ENCODE measurements around the gene FBN1. TPM values are rescaled to one million over a fixed set of nuclear protein-coding genes. Genes with fewer than 3 reads are reported as not detected.
A peak's percentile ranks its signal among the peaks of the same experiment; 100 is the strongest.

Gene FBN1
- total and polyA plus RNA-seq, 10 of the 15 experiments (the other 5 are each of a cell fraction or from before 2014, with no cell fraction given), result 2.2 to 15.3 (median 7.0) TPM

DNA sequence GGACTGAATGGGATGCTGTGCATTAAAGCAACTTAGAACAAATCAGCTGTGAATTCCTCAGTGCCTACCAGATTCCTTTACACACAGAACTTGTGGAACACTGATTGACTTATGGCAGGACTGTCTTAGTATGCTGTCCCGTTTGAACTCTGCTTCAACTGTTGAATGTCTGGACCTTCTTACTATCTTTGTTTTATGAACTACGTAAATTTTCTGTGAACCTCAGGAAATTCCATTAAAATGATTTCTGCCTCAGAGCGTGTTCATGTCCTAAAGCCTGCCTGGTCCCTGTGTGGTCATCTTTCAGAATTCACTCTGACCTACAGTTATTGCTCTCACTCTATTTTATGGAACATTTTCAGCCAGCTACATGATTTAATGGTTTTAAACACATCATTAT, 29.4 kb upstream of the FBN1 start:
- Histone ChIP-seq H3K9me3 (replicated peaks; ENCODE audit: control insufficient read depth, insufficient read depth, low read length) (no peaks in the 10 kb centered on the region; the same call in 2 of the 3 replicates), H3K79me2 (ENCODE audit: control insufficient read depth, insufficient read depth, low read length) (no peaks in the 10 kb centered on the region), H3K4me1 (ENCODE audit: control insufficient read depth, insufficient read depth, low read length) (no peaks in the 10 kb centered on the region), H3K27me3 (replicated peaks in 1 of 2; ENCODE audit: control insufficient read depth in 2 of 2, insufficient read depth in 2 of 2, low read length in 1 of 2) (no peaks in the 10 kb centered on the region), H3K4me2 (ENCODE audit: control insufficient read depth, insufficient read depth) (no peak overlapping the region), H2AFZ (ENCODE audit: control insufficient read depth, low read depth, low read length) (no peak overlapping the region), H3K27ac (ENCODE audit: control insufficient read depth, insufficient read depth) (no peak overlapping the region), H3K4me3 (no peak overlapping the region), H3K9ac (ENCODE audit: control insufficient read depth, insufficient read depth, low read length) (no peak overlapping the region), H3K36me3 (ENCODE audit: control insufficient read depth in 2 of 2, insufficient read depth in 2 of 2, low read length in 1 of 2) (no peaks in the 10 kb centered on the region), H4K20me1 (ENCODE audit: control insufficient read depth, insufficient read depth) (no peaks in the 10 kb centered on the region)
- POLR2A ChIA-PET, result no interaction called here
- in situ Hi-C loops (cut with MboI) (no loop called here), intact Hi-C loops (cut with micrococcal nuclease; ENCODE audit: unreplicated experiment) (no loop called here)
- 52% methylated on average over 3 of the region's 3 CpGs for WGBS (ENCODE audit: insufficient coverage, insufficient replicate concordance, low lambda C conversion rate, missing lambda C conversion rate)
- RAD21 ChIA-PET (ENCODE audit: unreplicated experiment), result no interaction called here
- FAIRE-seq (no peak), ATAC-seq (no peak), DNase-seq (ENCODE audit: low read depth, low spot score) (no peak)
- SMC1A ChIA-PET (ENCODE audit: uncharacterized antibody, unreplicated experiment), result no interaction called here
- BruUV-seq (replicated peaks), result no TSS peak
- TF ChIP-seq, protein P1, sequence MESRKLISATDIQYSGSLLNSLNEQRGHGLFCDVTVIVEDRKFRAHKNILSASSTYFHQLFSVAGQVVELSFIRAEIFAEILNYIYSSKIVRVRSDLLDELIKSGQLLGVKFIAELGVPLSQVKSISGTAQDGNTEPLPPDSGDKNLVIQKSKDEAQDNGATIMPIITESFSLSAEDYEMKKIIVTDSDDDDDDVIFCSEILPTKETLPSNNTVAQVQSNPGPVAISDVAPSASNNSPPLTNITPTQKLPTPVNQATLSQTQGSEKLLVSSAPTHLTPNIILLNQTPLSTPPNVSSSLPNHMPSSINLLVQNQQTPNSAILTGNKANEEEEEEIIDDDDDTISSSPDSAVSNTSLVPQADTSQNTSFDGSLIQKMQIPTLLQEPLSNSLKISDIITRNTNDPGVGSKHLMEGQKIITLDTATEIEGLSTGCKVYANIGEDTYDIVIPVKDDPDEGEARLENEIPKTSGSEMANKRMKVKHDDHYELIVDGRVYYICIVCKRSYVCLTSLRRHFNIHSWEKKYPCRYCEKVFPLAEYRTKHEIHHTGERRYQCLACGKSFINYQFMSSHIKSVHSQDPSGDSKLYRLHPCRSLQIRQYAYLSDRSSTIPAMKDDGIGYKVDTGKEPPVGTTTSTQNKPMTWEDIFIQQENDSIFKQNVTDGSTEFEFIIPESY (IDR thresholded peaks at IDR 0.05), result no peak
- CTCF ChIA-PET, result interaction anchor here (0.8 kb wide), 1 partner anchor 11 kb away, joined by 3 read pairs; no protein-coding TSS in a partner anchor

DNA sequence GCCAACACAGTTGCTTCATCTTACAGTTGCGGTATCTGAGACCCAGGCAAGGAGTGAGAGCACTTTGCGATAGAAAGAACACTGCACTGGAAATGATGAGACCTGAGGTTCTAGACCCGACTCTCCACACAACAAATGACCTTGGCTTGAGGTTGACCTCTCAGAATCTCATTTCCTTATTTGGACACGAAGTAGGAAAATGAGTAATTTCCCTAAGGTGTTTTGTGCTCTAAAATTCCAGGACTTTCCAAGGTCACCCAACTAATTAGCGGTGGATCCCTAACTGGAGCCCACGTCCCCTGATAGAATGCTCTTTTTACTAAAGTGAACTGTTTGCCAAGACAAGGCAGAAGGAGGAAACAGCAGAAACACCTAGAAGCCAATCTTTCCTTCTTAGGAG, 26.7 kb upstream of the FBN1 start:
- Histone ChIP-seq H3K27ac (ENCODE audit: control insufficient read depth, insufficient read depth) (no peak overlapping the region), H3K4me3 (no peak overlapping the region), H3K4me2 (ENCODE audit: control insufficient read depth, insufficient read depth) (no peak overlapping the region), H3K27me3 (replicated peaks in 1 of 2; ENCODE audit: control insufficient read depth in 2 of 2, insufficient read depth in 2 of 2, low read length in 1 of 2) (no peaks in the 10 kb centered on the region), H3K36me3 (ENCODE audit: control insufficient read depth in 2 of 2, insufficient read depth in 2 of 2, low read length in 1 of 2) (no peaks in the 10 kb centered on the region), H2AFZ (ENCODE audit: control insufficient read depth, low read depth, low read length) (no peak overlapping the region), H3K4me1 (ENCODE audit: control insufficient read depth, insufficient read depth, low read length) (no peaks in the 10 kb centered on the region), H3K9ac (ENCODE audit: control insufficient read depth, insufficient read depth, low read length) (no peak overlapping the region), H3K9me3 (replicated peaks; ENCODE audit: control insufficient read depth, insufficient read depth, low read length) (no peaks in the 10 kb centered on the region; the same call in 2 of the 3 replicates), H4K20me1 (ENCODE audit: control insufficient read depth, insufficient read depth) (no peaks in the 10 kb centered on the region), H3K79me2 (ENCODE audit: control insufficient read depth, insufficient read depth, low read length) (no peaks in the 10 kb centered on the region)
- ATAC-seq, result no peak
- SMC1A ChIA-PET (ENCODE audit: uncharacterized antibody, unreplicated experiment), result no interaction called here
- BruUV-seq (replicated peaks), result no TSS peak
- intact Hi-C loops (cut with micrococcal nuclease; ENCODE audit: unreplicated experiment), result no loop called here
- POLR2A ChIA-PET, result no interaction called here
- no peak for TF ChIP-seq NBN (IDR thresholded peaks at IDR 0.05)
- peak; percentile 51; the same call in 1 of the 2 replicates for TF ChIP-seq NR2F1 (conservative IDR thresholded peaks at IDR 0.05)
- peak; percentile 11; the same call in 1 of the 2 replicates for TF ChIP-seq SPI1 (IDR thresholded peaks at IDR 0.05; ENCODE audit: borderline replicate concordance, insufficient read depth, low read depth, low read length)
- WGBS (ENCODE audit: insufficient coverage, insufficient replicate concordance, low lambda C conversion rate, missing lambda C conversion rate), result 74% methylated on average over 6 of the region's 6 CpGs
- no peak for FAIRE-seq
- CTCF ChIA-PET, result no interaction called here
- DNase-seq (ENCODE audit: low read depth, low spot score), result no peak
- RAD21 ChIA-PET (ENCODE audit: unreplicated experiment), result no interaction called here
- in situ Hi-C loops (cut with MboI), result no loop called here
